ENCODE data around the gene OR52I2.

- TF ChIP-seq POLR2A (IDR thresholded peaks at IDR 0.05; ENCODE audit: low read depth) (no peak), CTCF (IDR thresholded peaks at IDR 0.05) (no peak), EP300 (IDR thresholded peaks at IDR 0.05) (no peak), POLR2AphosphoS5 (IDR thresholded peaks at IDR 0.05) (no peak)
Observed at GRCh38 chr11:4639931-4640330, 58.4 kb downstream of the OR52I2 start.

Measured in esophagus muscularis mucosa (tissue), 4 donors.